GM19099 (cell line): ENCODE data around the gene HCFC1.

Experiments
- POLR2A ChIP-seq: IDR thresholded peaks from 3 replicates; pipeline ENCODE4 v1.6.1; 2011; ENCODE audit warnings: low read depth; ENCODE audit not compliant: insufficient read length; ENCODE audit errors: extremely low read depth

Gene HCFC1

GRCh38 chrX:154013001-154013421 is 41.4 kb upstream of the HCFC1 start:
- no peak for TF ChIP-seq POLR2A

GRCh38 chrX:154012336-154012991 is 40.8 kb upstream of the HCFC1 start:
- TF ChIP-seq POLR2A = no peak

- no peak for TF ChIP-seq POLR2A
Measured at GRCh38 chrX:154011376-154012335, 40.0 kb upstream of the HCFC1 start.

GRCh38 chrX:154010330-154011087 is 38.9 kb upstream of the HCFC1 start:
- no peak for TF ChIP-seq POLR2A

- no peak for TF ChIP-seq POLR2A
Measured at GRCh38 chrX:154008521-154008920, 36.9 kb upstream of the HCFC1 start.

GRCh38 chrX:154006947-154007346 is 35.3 kb upstream of the HCFC1 start:
- no peak for TF ChIP-seq POLR2A

- no peak for TF ChIP-seq POLR2A
Measured at GRCh38 chrX:154004315-154004714, 32.7 kb upstream of the HCFC1 start.

GRCh38 chrX:154002215-154002719 is 30.6 kb upstream of the HCFC1 start:
- peak; percentile 60 for TF ChIP-seq POLR2A

- TF ChIP-seq POLR2A = no peak
Measured at GRCh38 chrX:154000051-154000450, 28.4 kb upstream of the HCFC1 start.

- no peak for TF ChIP-seq POLR2A
Measured at GRCh38 chrX:153999359-154000037, 27.9 kb upstream of the HCFC1 start.

- TF ChIP-seq POLR2A = no peak
Measured at GRCh38 chrX:153995504-153995903, 23.9 kb upstream of the HCFC1 start.

GRCh38 chrX:153993978-153994377 is 22.4 kb upstream of the HCFC1 start:
- no peak for TF ChIP-seq POLR2A

GRCh38 chrX:153993079-153993478 is 21.5 kb upstream of the HCFC1 start:
- TF ChIP-seq POLR2A = no peak

- TF ChIP-seq POLR2A = no peak
Measured at GRCh38 chrX:153992180-153992579, 20.6 kb upstream of the HCFC1 start.

- no peak for TF ChIP-seq POLR2A
Measured at GRCh38 chrX:153991013-153991580, 19.5 kb upstream of the HCFC1 start.
